NCI-H510A (cell line): ENCODE data around the gene STARD3.
A peak's percentile ranks its signal among the peaks of the same experiment; 100 is the strongest.
"Not testable (repeated sequence)": the region's sequence is repeated elsewhere in the genome, so short reads cannot be mapped to it uniquely, and the experiment has no call there.

ENCODE experiments used
- DNase-seq: peaks from one replicate; lab custom pipeline; 2025; lab: John Stamatoyannopoulos, UW

The STARD3 gene

DNA sequence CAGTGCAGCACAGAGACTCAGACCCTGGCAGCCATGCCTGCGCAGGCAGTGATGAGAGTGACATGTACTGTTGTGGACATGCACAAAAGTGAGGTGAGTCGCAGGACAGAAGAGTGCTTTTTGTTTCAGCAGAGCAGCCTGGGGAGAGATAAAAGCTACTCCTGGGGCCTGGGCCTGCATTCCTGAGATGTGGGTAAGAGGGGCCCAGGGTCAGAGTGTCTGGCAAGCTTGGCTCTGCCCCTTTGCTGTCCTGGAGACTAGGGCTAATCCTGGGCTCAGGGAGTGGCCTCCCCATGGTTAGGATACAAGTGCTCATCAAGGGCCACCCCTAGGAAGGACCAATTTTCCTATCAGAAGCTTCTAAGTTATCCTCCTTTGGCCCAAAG, 58.1 kb downstream of the STARD3 start:
- DNase-seq, result no peak

DNA sequence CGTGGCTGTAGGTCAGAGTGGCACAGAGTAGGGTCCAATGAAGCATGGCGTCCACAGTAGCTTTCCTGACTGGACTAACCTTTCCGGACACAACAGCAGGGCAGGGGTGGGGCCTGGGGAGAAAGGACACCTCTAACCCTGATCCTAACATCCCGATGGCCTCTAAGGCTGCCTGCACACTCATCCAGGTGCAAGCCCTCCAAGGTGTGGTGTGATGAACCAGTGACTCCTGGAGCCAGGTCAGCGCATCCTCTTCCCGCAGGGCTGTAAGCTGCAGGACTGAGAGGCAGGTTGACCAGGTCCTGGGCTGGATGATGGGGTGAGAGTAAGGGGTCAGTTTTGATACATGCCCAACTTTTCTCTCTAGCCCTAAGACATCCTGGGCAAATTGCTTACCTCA, 59.8 kb downstream of the STARD3 start:
- no peak for DNase-seq

DNA sequence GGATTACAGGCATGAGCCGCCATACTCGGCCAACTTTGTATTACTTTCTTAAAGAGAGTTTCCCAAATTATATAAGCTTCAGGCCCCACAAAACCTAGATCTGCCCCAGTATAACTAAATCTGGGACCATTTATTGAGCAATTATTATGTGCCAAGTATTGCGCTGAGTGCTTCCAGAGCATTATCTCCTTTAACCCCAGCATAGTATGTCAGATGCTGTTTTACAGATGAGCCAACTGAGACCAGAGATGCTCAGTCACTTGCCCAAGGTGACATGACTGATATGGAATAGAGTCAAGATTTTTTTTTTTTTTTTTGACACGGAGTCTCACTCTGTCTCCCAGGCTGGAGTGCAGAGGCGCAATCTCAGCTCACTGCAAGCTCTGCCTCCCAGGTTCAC, 61.0 kb downstream of the STARD3 start:
- DNase-seq, result no peak

DNA sequence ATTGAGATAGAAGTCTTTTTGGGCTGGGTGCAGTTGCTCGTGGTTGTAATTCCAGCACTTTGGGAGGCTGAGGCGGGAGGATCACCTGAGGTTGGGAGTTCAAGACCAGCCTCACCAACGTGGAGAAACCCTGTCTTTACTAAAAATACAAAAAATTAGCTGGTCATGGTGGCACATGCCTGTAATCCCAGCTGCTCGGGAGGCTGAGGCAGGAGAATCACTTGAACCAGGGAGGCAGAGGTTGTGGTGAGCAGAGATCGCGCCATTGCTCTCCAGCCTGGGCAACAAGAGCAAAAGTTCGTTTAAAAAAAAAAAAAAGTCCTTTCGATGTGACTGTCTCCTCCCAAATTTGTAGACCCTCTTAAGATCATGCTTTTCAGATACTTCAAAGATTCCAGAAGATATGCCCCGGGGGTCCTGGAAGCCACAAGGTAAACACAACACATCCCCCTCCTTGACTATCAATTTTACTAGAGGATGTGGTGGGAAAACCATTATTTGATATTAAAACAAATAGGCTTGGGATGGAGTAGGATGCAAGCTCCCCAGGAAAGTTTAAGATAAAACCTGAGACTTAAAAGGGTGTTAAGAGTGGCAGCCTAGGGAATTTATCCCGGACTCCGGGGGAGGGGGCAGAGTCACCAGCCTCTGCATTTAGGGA, 62.3 kb downstream of the STARD3 start:
- DNase-seq, result not testable (repeated sequence)

DNA sequence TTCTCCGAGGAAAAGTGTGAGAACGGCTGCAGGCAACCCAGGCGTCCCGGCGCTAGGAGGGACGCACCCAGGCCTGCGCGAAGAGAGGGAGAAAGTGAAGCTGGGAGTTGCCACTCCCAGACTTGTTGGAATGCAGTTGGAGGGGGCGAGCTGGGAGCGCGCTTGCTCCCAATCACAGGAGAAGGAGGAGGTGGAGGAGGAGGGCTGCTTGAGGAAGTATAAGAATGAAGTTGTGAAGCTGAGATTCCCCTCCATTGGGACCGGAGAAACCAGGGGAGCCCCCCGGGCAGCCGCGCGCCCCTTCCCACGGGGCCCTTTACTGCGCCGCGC, 62.8 kb downstream of the STARD3 start, which contains the start of gene ERBB2:
TSS of gene ERBB2 (plus strand) at position 247 of the 330 bp plus-strand sequence. CDS start 175 bp downstream, outside the sequence.
- DNase-seq, result no peak

DNA sequence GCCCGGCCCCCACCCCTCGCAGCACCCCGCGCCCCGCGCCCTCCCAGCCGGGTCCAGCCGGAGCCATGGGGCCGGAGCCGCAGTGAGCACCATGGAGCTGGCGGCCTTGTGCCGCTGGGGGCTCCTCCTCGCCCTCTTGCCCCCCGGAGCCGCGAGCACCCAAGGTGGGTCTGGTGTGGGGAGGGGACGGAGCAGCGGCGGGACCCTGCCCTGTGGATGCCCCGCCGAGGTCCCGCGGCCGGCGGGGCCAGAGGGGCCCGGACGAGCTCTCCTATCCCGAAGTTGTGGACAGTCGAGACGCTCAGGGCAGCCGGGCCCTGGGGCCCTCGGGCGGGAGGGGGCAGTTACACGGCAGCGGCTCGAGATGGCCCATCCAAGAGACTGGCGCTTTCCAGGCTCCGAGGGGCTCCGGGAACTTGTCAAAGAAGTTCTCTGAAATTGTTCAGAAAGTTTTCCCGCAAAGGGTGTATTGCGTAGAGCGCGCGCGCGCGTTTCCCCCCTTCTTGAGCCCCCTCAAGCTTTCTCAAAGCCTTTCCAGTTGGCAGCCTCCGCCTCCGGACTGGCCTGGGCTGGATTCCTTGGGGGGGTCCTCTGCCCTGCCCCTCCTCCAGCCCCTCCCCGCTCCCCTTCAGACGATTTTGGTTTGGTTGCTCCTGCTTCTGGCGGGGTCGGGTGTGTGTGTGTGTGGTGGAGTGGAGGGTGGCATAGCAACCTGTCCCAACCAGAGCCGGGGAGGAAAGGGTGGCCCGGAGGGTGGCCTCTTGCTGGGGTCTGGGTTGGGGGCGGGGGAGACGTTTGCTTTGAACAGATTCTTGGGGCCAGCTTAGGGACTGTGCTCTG, 63.4 kb downstream of the STARD3 start:
- no peak for DNase-seq

DNA sequence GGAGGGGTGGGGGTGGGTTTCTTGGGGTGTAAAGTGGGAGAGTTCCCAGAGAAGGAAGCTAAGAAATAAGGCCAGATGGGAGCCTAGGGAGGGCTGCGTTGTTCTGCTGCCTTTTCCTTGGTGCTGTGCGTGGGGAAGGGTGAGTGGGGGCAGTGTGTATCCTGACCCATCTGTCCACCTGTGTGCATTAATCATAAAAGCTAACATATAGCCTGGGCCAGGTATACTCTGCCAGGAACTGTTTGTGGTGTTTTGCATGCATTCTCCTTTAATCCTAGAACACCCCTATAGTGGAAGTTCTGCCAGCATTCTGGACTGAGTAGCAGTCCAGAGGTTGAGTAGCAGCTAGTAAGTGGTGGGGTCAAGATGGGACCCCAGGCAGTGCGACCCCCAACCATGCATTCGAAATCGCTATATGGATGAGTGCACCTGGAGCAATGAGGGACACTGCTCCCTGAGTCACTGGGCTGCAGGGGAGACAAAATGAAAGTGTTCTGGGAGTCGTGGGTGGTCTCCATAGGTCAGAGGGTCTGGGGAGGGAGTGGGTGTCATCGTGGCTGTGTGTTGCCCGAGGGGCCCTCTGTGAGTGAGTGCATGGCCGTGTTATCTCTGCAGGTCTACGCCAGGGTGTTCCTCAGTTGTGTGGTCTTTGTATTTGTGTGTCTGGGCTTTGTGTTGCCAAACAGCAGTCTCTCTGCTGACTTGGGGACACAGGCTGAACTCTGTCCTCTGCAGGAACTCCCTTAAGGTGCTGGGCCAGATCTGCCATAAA, 64.3 kb downstream of the STARD3 start:
- no peak for DNase-seq

DNA sequence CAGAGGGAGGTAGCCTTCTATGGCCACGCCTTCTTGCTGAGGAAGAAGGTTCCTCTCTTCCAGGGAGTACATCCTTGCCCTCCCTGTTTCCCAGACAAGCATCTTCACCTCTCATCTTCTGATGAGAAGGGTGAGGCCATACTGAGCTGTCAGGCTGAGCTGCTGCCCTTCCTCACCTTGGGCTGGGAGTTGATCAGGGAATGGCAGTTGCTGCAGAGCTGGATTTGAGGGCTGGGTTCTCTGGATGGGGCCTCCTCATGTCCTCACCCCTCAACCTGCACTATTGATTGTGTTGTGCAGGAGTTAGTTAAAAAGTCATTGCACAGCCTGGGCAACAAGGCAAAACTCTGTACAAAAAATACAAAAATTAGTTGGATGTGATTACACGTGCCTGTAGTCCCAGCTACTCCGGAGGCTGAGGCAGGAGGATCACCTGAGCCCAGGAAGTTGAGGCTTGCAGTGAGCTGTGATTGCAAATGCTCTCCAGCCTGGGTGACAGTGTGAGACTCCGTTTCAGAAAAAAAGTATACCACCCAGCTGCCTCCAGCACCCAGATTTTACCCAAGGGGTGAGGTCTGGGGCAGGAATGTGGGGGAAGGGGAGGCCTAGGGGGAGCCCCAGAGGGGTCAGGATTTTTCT, 65.0 kb downstream of the STARD3 start:
- no peak for DNase-seq

DNA sequence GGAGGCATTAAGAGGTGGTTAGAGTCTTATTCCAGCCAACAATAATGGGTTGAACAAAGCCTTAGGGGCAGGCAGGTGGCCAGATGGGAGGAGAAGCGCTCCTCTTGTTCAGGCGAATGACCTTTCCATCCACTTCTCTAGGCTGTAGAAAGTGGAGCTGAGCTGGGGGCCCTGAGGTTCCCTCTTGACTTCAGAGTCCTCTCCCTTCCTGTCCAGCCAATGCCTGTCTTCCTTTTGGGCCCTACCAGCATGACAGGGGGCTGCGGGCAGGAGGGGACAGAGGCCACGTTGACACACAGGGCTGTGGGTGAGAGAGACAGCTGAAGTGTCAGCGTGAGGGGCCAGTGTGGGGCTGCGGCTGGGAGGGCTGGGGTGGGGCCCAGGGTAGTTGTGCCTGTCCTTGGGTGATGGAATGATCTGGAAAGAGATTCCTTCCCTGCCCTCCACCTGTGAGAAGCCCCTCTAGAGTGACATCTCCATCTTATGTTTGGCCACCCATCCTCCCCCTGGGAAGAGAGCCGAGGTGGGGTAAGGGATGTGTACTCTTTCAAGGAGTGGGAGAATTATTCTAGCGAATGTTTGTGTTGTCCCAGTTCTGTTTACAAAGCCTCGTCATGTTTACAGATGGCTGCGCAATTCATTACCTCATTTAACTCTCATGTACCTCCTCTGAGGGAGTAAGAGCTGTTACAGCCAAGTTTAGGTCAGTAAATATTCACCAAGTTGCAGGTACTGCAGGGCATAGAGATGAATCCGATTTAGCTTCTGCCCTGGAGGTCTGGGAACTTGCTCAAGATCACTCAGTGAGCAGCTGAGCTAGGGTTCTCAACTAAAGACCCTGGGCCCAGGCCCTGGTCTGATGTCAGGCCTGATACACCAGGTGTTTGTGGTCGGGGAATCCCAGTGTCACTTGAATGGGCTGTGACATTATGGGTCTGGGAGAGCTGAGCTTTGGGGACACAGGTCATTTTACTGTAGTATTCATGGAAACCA, 66.3 kb downstream of the STARD3 start:
- DNase-seq, result no peak

DNA sequence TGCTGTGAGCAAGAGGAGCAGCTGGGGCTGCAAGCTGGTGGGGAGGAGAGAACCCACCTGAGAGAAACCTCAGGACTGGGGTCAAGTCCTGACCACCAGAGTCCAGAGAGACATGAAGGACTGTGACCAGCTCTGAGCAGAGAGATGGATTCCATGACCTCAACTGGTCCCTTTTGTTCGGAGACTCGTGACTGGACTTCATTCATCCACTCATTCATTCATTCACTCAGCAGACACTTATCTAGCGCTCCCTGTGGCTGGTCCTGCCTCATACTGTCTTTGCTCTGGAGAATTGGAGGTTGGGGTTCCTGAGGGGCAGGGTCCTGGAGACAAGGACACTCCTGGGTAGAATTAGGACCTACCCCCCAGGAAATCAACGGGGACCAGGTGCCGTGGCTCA, 67.0 kb downstream of the STARD3 start:
- no peak for DNase-seq

DNA sequence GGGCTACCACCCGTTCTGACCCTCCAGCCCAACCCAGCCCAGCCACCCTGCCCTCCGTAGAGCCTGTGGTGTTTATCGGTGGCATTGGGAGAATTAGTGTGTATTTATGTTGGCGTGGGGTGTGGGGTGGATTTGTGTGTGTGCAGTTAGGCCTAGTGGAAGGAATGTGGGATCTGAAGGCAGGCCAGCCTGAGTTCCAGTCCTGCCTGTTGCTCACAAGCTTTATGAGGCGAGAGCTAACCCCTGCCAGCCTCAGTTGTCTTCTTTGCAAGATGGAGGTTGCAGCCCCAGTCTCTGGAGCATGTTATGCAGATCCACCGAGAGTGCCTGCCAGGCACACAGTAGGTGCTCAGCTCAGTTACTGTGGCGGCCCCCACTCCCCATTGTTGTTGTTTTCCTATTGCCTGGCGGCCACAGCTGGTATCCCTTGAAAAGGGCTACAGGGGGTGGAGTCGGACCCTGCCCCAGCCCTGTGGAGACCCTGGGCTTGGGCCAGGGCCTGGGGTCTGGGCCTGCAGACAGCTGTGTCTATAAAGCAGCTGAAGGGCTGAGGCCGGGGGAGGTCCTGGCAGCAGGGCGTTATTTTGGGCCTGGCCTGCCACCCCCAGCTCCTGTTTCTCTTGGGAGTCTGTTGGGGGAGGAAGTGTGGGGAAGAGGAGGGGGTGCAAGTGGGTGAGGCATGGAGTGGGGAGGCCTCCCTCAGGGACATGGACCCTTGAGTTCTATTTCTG, 68.0 kb downstream of the STARD3 start:
- no peak for DNase-seq

DNA sequence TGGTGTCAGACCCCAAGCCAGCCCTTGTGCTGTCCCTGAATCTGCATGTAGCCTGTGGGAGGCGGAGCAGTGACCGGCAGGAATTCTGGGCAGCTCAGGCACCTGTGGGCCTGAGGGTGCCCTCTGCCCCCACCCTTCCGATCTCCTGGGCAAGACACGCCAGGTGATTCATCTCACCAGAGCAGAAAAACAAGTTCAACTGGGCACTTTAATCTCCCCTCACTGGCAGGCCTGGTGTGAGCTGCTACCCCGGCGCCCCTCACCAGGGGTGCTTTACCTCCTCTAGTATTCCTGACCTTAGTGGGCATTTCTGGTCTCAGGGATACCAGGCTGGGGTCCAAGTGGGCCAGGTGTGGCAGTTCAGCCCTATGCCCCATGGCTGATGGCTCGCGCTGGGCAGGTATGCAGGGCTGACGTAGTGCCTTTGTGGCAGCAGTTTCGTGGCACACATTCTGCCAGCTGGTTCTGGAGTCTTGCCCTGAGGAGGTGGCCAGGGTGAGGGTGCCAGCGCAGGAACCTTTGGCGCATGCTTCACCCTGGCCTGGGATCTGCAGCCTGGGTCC, 68.9 kb downstream of the STARD3 start:
- DNase-seq, result peak; percentile 86

DNA sequence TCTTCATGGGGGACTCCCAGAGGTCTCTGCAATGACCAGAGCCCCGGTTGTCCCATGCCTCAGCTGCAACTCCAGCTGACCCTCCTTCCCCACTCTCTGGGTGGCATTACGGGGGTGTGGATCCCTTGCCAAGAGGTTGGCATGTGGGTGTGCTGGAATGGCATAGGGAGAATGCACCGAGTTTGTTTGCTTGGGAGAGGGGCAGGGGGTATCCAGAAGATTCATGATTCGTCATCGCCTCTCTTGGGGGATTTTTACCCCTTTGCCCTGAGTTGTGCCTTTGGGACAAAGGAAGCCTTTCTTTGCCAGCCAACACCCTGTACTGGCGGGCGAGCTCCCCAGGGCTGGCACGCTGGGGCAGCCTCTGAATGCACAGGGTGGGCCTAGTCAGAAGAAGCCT, 69.4 kb downstream of the STARD3 start:
- no peak for DNase-seq

DNA sequence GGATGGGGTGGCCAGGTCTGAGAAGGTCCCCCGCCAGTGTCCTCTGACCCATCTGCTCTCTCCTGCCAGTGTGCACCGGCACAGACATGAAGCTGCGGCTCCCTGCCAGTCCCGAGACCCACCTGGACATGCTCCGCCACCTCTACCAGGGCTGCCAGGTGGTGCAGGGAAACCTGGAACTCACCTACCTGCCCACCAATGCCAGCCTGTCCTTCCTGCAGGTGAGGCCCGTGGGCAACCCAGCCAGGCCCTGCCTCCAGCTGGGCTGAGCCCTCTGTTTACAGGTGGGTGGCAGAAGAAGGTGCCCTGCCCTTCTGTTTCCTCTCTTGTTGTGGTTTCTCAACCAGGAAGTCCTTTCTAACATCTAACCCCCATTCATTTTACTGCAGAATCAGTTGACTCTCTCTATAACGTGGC, 70.0 kb downstream of the STARD3 start:
- DNase-seq, result no peak

DNA sequence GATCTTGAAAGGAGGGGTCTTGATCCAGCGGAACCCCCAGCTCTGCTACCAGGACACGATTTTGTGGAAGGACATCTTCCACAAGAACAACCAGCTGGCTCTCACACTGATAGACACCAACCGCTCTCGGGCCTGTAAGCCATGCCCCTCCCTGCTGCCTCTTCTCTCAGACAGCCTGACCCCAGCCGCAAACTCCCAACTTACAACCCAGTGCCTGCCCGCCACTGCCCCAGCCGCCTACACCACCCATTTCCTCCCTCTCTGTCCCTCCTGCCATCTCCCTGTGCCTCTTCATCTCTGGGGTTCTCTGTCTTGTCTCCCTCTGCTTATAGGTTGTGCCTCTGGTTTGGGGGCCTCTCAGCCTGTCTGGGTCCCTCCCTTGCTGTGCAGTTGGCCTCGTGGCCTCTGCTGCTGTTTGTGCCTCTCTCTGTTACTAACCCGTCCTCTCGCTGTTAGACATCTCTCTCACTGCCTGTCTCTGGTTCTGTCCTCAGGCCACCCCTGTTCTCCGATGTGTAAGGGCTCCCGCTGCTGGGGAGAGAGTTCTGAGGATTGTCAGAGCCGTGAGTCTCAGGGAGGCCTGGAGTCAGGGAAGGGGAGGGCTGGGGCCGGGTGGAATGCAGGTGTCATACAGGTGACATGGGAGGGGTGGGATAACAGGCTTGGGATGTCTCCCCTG, 72.5 kb downstream of the STARD3 start:
- DNase-seq, result no peak

DNA sequence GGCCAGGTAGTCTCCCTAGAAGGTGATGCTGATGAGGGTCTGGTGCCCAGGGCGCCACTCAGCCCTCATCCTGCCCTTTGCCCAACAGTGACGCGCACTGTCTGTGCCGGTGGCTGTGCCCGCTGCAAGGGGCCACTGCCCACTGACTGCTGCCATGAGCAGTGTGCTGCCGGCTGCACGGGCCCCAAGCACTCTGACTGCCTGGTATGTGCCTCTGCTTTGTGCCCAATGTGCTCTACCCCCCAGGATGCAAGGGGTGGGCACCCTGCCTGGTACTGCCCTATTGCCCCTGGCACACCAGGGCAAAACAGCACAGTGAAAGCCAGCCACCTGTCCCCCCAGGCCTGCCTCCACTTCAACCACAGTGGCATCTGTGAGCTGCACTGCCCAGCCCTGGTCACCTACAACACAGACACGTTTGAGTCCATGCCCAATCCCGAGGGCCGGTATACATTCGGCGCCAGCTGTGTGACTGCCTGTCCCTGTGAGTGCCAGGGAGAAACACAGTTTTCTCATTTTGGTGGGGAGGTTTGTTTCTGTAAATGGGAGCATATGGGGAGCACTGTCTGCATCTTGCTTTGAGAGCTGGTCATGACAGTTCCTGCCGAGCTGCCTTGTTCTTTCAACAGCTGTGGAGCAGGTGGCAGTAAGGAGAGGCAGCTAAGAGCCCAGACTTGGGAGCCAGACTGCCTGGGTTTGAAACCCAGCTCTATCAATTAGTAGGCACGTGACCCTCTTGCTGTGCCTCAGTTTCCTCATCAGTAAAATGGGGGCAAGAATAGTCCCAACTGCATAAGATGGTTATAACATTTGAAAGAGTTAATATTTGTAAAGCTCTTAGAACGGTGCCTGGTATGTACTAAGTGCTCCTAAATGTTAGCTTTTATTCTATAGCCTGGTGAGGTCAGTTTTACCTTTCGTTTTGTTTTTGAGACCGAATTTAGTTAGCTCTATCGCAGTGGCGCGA, 73.3 kb downstream of the STARD3 start:
- no peak for DNase-seq

DNA sequence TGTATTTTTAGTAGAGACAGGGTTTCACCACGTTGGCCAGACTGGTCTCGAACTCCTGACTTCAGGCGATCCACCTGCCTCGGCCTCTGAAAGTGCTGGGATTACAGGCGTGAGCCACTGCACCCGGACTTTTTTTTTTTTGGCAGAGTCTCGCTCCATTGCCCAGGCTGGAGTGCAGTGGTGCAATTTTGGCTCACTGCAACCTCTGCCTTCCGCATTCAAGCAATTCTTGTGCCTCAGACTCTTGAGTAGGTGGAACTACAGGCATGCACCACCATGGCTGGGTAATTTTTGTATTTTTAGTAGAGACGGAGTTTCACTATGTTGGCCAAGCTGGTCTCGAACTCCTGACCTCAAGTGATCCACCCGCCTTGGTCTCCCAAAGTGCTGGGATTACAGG, 74.1 kb downstream of the STARD3 start:
- not testable (repeated sequence) for DNase-seq

DNA sequence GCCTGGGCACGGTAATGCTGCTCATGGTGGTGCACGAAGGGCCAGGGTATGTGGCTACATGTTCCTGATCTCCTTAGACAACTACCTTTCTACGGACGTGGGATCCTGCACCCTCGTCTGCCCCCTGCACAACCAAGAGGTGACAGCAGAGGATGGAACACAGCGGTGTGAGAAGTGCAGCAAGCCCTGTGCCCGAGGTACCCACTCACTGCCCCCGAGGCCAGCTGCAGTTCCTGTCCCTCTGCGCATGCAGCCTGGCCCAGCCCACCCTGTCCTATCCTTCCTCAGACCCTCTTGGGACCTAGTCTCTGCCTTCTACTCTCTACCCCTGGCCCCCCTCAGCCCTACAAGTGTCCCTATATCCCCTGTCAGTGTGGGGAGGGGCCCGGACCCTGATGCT, 74.9 kb downstream of the STARD3 start:
- no peak for DNase-seq
